DMS114 treated with DMSO at 0.1 percent for 48 hours (cell line): ENCODE measurements around the gene SPATS2.
"Not testable (repeated sequence)": the region's sequence is repeated elsewhere in the genome, so short reads cannot be mapped to it uniquely, and the experiment has no call there.

Experiments
- DNase-seq: peaks from one replicate; lab custom pipeline; 2025; ENCODE audit not compliant: unreplicated experiment; lab: John Stamatoyannopoulos, UW

SPATS2 gene

GRCh38 chr12:49403971-49404450 lies 36.7 kb downstream of the SPATS2 start:
- no peak for DNase-seq

- DNase-seq, result no peak
These were observed 37.7 kb downstream of the SPATS2 start for GRCh38 chr12:49404956-49405355.

- no peak for DNase-seq
These were observed 43.6 kb downstream of the SPATS2 start for GRCh38 chr12:49410818-49411217.

- no peak for DNase-seq
These were observed 45.7 kb downstream of the SPATS2 start for GRCh38 chr12:49413010-49413409.

- no peak for DNase-seq
These were observed 46.5 kb downstream of the SPATS2 start for GRCh38 chr12:49413796-49414195.

GRCh38 chr12:49414364-49414763 lies 47.1 kb downstream of the SPATS2 start:
- DNase-seq, result no peak

GRCh38 chr12:49415521-49415970 lies 48.3 kb downstream of the SPATS2 start:
- no peak for DNase-seq

- DNase-seq, result no peak
These were observed 49.6 kb downstream of the SPATS2 start for GRCh38 chr12:49416892-49417291.

- DNase-seq, result no peak
These were observed 50.3 kb downstream of the SPATS2 start for GRCh38 chr12:49417558-49417957.

GRCh38 chr12:49420556-49420955 lies 53.3 kb downstream of the SPATS2 start:
- no peak for DNase-seq

GRCh38 chr12:49422114-49422513 lies 54.9 kb downstream of the SPATS2 start:
- DNase-seq, result no peak

- DNase-seq, result no peak
These were observed 61.5 kb downstream of the SPATS2 start for GRCh38 chr12:49428793-49429192.

- no peak for DNase-seq
These were observed 65.4 kb downstream of the SPATS2 start for GRCh38 chr12:49432616-49433015.

- DNase-seq, result not testable (repeated sequence)
These were observed 69.5 kb downstream of the SPATS2 start for GRCh38 chr12:49436799-49437198.

GRCh38 chr12:49439042-49439441 lies 71.8 kb downstream of the SPATS2 start:
- no peak for DNase-seq

- no peak for DNase-seq
These were observed 72.8 kb downstream of the SPATS2 start for GRCh38 chr12:49440035-49440434.

- no peak for DNase-seq
These were observed 75.7 kb downstream of the SPATS2 start for GRCh38 chr12:49442915-49443314.

GRCh38 chr12:49446571-49446970 lies 79.3 kb downstream of the SPATS2 start:
- no peak for DNase-seq

GRCh38 chr12:49448858-49449257 lies 81.6 kb downstream of the SPATS2 start:
- DNase-seq, result no peak

GRCh38 chr12:49451468-49452259 lies 84.4 kb downstream of the SPATS2 start:
- DNase-seq, result no peak

GRCh38 chr12:49455501-49455900 lies 88.2 kb downstream of the SPATS2 start:
- no peak for DNase-seq

- DNase-seq, result no peak
These were observed 88.9 kb downstream of the SPATS2 start for GRCh38 chr12:49456131-49456679.

GRCh38 chr12:49458816-49459215 lies 91.6 kb downstream of the SPATS2 start:
- DNase-seq, result no peak
